ENCODE data around the gene KANSL1.

DNA sequence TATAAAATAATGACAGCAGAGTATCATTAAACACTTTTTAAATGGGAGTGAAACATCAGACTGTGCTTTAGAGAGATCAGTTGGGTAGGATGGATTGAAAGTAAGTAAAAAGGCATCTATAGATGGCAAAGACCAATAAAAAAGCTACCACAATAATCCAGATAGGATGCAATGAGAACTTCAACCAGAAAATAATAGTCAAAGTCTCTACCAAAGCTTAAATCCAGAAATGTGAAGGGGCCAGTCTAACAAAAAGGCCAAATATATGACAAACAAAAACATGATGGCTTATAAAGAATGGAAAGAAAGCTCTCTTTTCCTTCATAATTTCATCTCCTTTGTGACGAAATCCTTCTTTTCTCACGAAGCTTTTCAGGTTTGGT, 12.3 kb downstream of the KANSL1 start:
- TF ChIP-seq CTCF (conservative IDR thresholded peaks at IDR 0.05; ENCODE audit: low read depth, low read length) (no peak), MAFK (IDR thresholded peaks at IDR 0.05; ENCODE audit: low read depth, low read length) (no peak), CHD1 (IDR thresholded peaks at IDR 0.05; ENCODE audit: low read depth, low read length) (no peak), POLR2A (IDR thresholded peaks at IDR 0.05; ENCODE audit: low read depth, low read length) (no peak), CEBPB (IDR thresholded peaks at IDR 0.05; ENCODE audit: low read depth, low read length) (no peak), RCOR1 (IDR thresholded peaks at IDR 0.05; ENCODE audit: insufficient replicate concordance, low read length) (no peak)

Data from IMR-90 (cell line).